Measurements from ENCODE around the gene ZP2. TPM values are rescaled to one million over a fixed set of nuclear protein-coding genes. Genes with fewer than 3 reads are reported as not detected.
"Not testable (repeated sequence)": the region's sequence is repeated elsewhere in the genome, so short reads cannot be mapped to it uniquely, and the experiment has no call there.

ZP2 gene
- total RNA-seq, 5 donors from 2014 or later (not counting 1 experiment from before 2014, with no cell fraction given) = not detected

DNA sequence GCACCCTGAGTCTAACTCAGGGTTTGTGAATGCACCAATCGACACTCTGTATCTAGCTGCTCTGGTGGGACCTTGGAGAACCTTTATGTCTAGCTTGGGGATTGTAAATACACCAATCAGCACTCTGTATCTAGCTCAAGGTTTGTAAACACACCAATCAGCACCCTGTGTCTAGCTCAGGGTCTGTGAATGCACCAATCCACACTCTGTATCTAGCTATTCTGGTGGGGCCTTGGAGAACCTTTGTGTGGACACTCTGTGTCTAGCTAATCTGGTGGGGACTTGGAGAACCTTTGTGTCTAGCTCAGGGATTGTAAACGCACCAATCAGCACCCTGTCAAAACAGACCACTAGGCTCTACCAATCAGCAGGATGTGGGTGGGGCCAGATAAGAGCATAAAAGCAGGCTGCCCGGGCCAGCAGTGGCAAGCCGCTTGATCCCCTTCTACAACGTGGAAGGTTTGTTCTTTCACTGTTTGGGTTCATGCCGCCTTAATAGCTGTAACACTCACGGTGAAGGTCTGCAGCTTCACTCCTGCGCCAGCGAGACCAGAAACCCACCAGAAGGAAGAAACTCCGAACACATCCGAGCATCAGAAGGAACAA lies 58.1 kb downstream of the ZP2 start:
- ATAC-seq (replicated peaks in 1 of 4); H3K36me3 ChIP-seq (ENCODE audit: control insufficient read depth in 2 of 2, extremely low read depth in 1 of 2, insufficient read depth in 1 of 2, low read length in 1 of 2); CTCF ChIA-PET; H3K4me3 Mint-ChIP-seq; H3K4me1 ChIP-seq (ENCODE audit: control insufficient read depth in 1 of 2, extremely low read depth in 1 of 2, insufficient read depth in 2 of 2, low read length in 2 of 2); H3K27ac ChIP-seq (ENCODE audit: low read length); DNase-seq; H3K27ac Mint-ChIP-seq; H3K36me3 Mint-ChIP-seq; H3K4me3 ChIP-seq (ENCODE audit: control insufficient read depth in 1 of 2, extremely low read depth in 1 of 2, low read length in 1 of 2); H3K9me3 Mint-ChIP-seq; POLR2A ChIA-PET; H3K9me3 ChIP-seq: not testable (repeated sequence)
- Mint-ChIP-seq H3K4me1 (peaks cover 9 to 14% (median 10%) of the 10 kb centered on the region in 3 donors), H3K27me3 (peaks cover 15 to 20% of the 10 kb centered on the region in 2 donors)
- peaks cover 0 to 13% of the 10 kb centered on the region in 2 experiments for H3K27me3 ChIP-seq (replicated peaks in 1 of 2; ENCODE audit: control insufficient read depth in 2 of 2, extremely low read depth in 1 of 2, insufficient read depth in 2 of 2, low read length in 1 of 2)
- 93% methylated on average over 9 of the region's 11 CpGs for WGBS (ENCODE audit: insufficient coverage)

DNA sequence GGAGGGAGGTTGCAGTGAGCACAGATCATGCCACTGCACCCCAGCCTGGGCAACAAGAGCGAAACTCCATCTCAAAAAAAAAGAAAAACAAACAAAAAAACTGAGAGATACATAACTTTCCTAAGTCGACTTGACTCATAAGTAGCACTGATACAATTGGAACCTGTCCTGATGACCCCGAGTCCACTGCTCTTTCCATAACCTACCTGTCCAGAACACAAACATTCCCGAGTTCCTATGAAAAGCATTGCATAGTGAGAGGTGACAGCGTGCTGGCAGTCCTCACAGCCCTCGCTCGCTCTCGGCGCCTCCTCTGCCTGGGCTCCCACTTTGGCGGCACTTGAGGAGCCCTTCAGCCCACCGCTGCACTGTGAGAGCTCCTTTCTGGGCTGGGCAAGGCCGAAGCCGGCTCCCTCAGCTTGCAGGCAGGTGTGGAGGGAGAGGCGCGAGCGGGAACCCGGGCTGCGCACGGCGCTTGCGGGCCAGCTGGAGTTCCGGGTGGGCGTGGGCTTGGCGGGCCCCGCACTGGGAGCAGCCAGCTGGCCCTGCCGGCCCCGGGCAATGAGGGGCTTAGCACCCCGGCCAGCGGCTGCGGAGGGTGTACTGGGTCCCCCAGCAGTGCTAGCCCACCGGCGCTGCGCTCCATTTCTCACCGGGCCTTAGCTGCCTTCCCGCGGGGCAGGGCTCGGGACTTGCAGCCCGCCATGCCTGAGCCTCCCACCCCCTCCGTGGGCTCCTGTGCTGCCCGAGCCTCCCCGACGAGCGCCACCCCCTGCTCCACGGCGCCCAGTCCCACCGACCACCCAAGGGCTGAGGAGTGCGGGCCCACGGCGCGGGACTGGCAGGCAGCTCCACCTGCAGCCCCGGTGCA lies 59.0 kb downstream of the ZP2 start:
- H3K27ac Mint-ChIP-seq; H3K4me3 ChIP-seq (ENCODE audit: control insufficient read depth in 1 of 2, extremely low read depth in 1 of 2, low read length in 1 of 2); H3K36me3 Mint-ChIP-seq; H3K27ac ChIP-seq (ENCODE audit: low read length); H3K4me1 ChIP-seq (ENCODE audit: control insufficient read depth in 1 of 2, extremely low read depth in 1 of 2, insufficient read depth in 2 of 2, low read length in 2 of 2); ATAC-seq (replicated peaks in 1 of 4); H3K9me3 ChIP-seq; H3K36me3 ChIP-seq (ENCODE audit: control insufficient read depth in 2 of 2, extremely low read depth in 1 of 2, insufficient read depth in 1 of 2, low read length in 1 of 2); POLR2A ChIA-PET; H3K9me3 Mint-ChIP-seq; CTCF ChIA-PET; DNase-seq; H3K4me1 Mint-ChIP-seq; H3K4me3 Mint-ChIP-seq: not testable (repeated sequence)
- H3K27me3 ChIP-seq (replicated peaks in 1 of 2; ENCODE audit: control insufficient read depth in 2 of 2, extremely low read depth in 1 of 2, insufficient read depth in 2 of 2, low read length in 1 of 2) = peaks cover 0 to 13% of the 10 kb centered on the region in 2 experiments
- WGBS (ENCODE audit: insufficient coverage) = 89% methylated on average over 40 of the region's 51 CpGs
- H3K27me3 Mint-ChIP-seq = peaks cover 18 to 28% of the 10 kb centered on the region in 2 donors

DNA sequence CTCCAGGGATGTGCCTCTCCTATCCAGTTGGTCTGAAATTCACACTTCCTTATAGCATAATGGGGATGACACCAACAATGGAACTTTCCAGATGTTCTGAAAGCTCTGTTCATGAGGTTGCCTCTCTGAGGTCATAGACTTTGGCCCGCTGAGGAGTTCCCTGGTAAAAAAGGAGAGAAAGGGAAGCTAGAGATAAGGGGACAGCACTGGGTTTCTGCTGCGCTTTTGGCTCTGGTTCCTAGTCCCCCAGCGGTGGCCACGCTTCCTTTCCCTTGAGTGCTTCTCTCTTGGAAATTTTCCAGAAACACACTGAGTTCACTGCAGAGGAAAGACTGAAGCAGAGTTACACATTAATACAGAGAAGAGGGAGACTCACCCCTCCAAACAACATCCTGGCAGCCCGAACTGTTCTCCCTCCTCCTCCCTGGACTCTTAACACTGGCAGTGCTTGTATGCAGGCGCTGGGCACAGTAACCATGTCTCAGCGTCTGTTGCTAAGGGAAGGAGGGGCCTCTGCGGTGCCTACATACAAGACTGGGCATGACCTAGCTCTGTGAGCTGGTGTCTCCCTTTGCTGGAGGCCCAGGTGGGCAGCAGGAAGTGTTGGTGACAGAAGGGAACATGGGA lies 60.9 kb downstream of the ZP2 start, which contains the start of gene DNAH3:
TSS of gene DNAH3 (minus strand) at position 472 of the 627 bp plus-strand sequence. CDS start 527 bp downstream, outside the sequence.
- no peaks in the 10 kb centered on the region for H3K36me3 Mint-ChIP-seq
- 18% methylated on average over 7 of the region's 8 CpGs for WGBS (ENCODE audit: insufficient coverage)
- Histone ChIP-seq H3K36me3 (ENCODE audit: control insufficient read depth in 2 of 2, extremely low read depth in 1 of 2, insufficient read depth in 1 of 2, low read length in 1 of 2) (no peaks in the 10 kb centered on the region), H3K27ac (ENCODE audit: low read length) (no peak within 1 kb of the TSS), H3K27me3 (replicated peaks in 1 of 2; ENCODE audit: control insufficient read depth in 2 of 2, extremely low read depth in 1 of 2, insufficient read depth in 2 of 2, low read length in 1 of 2) (peaks cover 0 to 21% of the 10 kb centered on the region in 2 experiments), H3K9me3 (no peaks in the 10 kb centered on the region), H3K4me3 (ENCODE audit: control insufficient read depth in 1 of 2, extremely low read depth in 1 of 2, low read length in 1 of 2) (no peak within 1 kb of the TSS), H3K4me1 (ENCODE audit: control insufficient read depth in 1 of 2, extremely low read depth in 1 of 2, insufficient read depth in 2 of 2, low read length in 2 of 2) (no peaks in the 10 kb centered on the region)
- H3K9me3 Mint-ChIP-seq = no peaks in the 10 kb centered on the region
- no peak within 1 kb of the TSS for H3K27ac Mint-ChIP-seq
- POLR2A ChIA-PET = interaction anchor here in 1 of 2 donors (0.5 kb wide), 1 partner anchor 30 kb away, joined by 3 read pairs; no protein-coding TSS in a partner anchor
- ATAC-seq (replicated peaks in 1 of 4) (no peak), DNase-seq (no peak)
- no peaks in the 10 kb centered on the region for H3K4me1 Mint-ChIP-seq
- peaks cover 21 to 44% of the 10 kb centered on the region in 2 donors for H3K27me3 Mint-ChIP-seq
- CTCF ChIA-PET = no interaction called here
- H3K4me3 Mint-ChIP-seq = no peak within 1 kb of the TSS

Other genes with a start within 250 kb of the ZP2 start
- gene DNAH3, start 60.7 kb downstream of the ZP2 start, total RNA-seq = not detected
- gene LDAF1, start 52.9 kb downstream of the ZP2 start, total RNA-seq = 10 to 100 TPM; 11.0 to 15.2 (median 12.7) TPM
- gene ANKS4B, start 22.1 kb upstream of the ZP2 start, total RNA-seq = under 1 TPM in 2 of 5 donors, not detected in 3; 0.06 to 0.09 TPM
- under 1 TPM in 2 of 5 donors, not detected in 3; 0.19 to 0.23 TPM for gene CRYM, start 66.7 kb upstream of the ZP2 start, total RNA-seq

Measured in T-cell (primary cell).